ENCODE data around the gene C1orf50.
"Not testable (repeated sequence)": the region's sequence is repeated elsewhere in the genome, so short reads cannot be mapped to it uniquely, and the experiment has no call there.

Gene C1orf50

GRCh38 chr1:42797979-42798378, 30.9 kb downstream of the C1orf50 start:
- no peak overlapping the region for H3K4me3 ChIP-seq (ENCODE audit: low read depth, low read length)

GRCh38 chr1:42801832-42802473, 34.9 kb downstream of the C1orf50 start:
- TF ChIP-seq CTCF (IDR thresholded peaks at IDR 0.05; ENCODE audit: insufficient read depth, low read depth, low read length, missing control alignments), result no peak
- DNase-seq (ENCODE audit: low read depth), result no peak
- H3K4me3 ChIP-seq (ENCODE audit: low read depth, low read length), result no peak overlapping the region

More at GRCh38 chr1:42797979-42798378, 30.9 kb downstream of the C1orf50 start:
- no peak for DNase-seq (ENCODE audit: low read depth)
- no peak for TF ChIP-seq CTCF (IDR thresholded peaks at IDR 0.05; ENCODE audit: insufficient read depth, low read depth, low read length, missing control alignments)

DNA sequence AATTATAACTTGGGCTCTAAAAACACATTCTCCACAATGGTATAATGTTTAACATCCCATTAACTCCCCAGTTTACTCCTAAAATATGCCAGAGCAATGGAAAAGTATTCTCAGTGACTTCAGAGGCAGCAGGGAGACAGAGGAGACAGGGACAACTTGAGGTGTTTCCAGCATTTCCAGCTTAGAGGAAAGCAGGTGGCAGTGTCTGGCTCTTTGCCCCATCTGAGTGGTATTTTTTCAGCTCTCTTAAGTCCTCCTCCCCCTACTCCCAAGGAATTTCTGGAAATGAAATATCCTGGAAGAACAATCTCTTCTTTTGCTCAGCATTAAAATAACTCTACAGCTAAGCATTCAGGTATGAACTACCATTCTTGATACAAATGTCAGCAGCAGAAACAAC, 39.1 kb downstream of the C1orf50 start:
- H3K4me3 ChIP-seq (ENCODE audit: low read depth, low read length), result no peak overlapping the region
- TF ChIP-seq CTCF (IDR thresholded peaks at IDR 0.05; ENCODE audit: insufficient read depth, low read depth, low read length, missing control alignments), result no peak
- no peak for DNase-seq (ENCODE audit: low read depth)

- H3K4me3 ChIP-seq (ENCODE audit: low read depth, low read length), result no peak overlapping the region
- no peak for TF ChIP-seq CTCF (IDR thresholded peaks at IDR 0.05; ENCODE audit: insufficient read depth, low read depth, low read length, missing control alignments)
- DNase-seq (ENCODE audit: low read depth), result no peak
Observed at GRCh38 chr1:42806593-42806992, 39.5 kb downstream of the C1orf50 start.

DNA sequence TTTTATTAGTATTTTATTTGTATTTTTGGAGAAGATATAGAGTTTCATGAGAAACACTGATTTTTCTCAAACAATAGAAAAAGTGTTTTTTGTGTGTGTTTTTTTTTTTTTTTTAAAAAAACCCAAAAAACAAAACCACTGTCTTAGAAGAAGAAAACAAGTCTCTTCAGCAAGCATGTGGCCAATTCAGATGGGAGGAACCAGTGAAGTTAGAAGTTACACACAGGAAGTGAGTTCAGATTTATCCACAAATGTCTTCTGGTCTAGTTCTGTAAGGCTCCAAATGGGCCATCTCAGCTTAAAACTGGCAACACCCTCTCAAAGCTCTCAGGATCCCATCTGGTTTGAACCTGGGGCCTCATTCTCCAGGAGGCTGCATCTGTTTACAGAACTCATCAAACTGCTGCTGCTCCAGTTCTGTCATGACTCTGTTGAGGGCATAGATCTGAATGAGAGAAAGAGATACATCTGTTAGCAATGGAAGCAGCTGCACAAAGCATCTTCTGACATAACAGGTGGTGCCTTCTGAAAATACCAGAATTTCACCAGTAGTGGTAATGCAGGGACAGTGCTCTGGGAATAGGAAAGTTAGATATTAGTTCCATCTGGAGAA, 40.1 kb downstream of the C1orf50 start:
- TF ChIP-seq CTCF (IDR thresholded peaks at IDR 0.05; ENCODE audit: insufficient read depth, low read depth, low read length, missing control alignments), result no peak
- DNase-seq (ENCODE audit: low read depth), result no peak
- no peak overlapping the region for H3K4me3 ChIP-seq (ENCODE audit: low read depth, low read length)

DNA sequence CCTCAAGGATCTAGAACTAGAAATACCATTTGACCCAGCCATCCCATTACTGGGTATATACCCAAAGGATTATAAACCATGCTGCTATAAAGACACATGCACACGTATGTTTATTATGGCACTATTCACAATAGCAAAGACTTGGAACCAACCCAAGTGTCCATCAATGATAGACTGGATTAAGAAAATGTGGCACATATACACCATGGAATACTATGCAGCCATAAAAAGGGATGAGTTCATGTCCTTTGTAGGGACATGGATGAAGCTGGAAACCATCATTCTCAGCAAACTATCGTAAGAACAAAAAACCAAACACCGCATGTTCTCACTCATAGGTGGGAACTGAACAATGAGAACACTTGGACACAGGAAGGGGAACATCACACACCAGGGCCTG, 47.8 kb downstream of the C1orf50 start:
- not testable (repeated sequence) for H3K4me3 ChIP-seq (ENCODE audit: low read depth, low read length); DNase-seq (ENCODE audit: low read depth)

DNA sequence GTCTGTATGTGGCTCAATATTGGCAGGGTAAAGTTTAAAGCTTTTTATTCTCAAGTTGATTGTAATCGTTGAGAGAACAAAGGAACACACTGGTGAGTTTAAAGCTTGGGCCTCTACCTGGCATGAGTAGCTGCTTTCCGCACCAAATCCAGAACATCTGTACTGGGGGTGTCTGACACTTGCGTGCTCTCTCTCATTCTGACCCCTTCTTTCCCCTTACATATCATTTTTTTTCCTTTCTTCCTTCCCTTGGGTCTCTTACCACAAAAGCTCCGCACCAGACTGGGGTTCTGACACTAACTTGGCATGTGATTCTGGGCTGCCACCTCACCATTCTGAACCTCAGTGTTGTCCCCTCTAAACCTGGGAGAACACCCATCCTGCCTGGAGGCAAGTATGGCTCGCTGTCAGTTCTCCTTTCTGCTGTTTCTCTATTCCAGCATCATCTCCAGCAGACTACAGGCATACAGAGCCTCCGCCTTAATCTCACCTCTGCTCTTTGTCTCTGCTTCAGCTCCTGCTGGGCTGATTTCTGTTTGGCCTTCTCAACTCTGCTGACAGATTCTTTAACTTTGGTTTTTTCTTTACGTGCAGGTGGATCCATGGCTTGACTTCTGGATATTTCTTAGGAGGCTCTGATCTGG, 49.0 kb downstream of the C1orf50 start:
- peak overlapping the region; percentile 69 for H3K4me3 ChIP-seq (ENCODE audit: low read depth, low read length)
- peak; percentile 11 for DNase-seq (ENCODE audit: low read depth)
- TF ChIP-seq CTCF (IDR thresholded peaks at IDR 0.05; ENCODE audit: insufficient read depth, low read depth, low read length, missing control alignments), result no peak
